ENCODE data around the gene ORC6.

The ORC6 gene

GRCh38 chr16:46739934-46740333 is 50.5 kb downstream of the ORC6 start:
- H3K4me3 ChIP-seq (ENCODE audit: low read depth, low read length) = no peak overlapping the region
- no peak for DNase-seq (ENCODE audit: low read depth)
- TF ChIP-seq, protein P1, sequence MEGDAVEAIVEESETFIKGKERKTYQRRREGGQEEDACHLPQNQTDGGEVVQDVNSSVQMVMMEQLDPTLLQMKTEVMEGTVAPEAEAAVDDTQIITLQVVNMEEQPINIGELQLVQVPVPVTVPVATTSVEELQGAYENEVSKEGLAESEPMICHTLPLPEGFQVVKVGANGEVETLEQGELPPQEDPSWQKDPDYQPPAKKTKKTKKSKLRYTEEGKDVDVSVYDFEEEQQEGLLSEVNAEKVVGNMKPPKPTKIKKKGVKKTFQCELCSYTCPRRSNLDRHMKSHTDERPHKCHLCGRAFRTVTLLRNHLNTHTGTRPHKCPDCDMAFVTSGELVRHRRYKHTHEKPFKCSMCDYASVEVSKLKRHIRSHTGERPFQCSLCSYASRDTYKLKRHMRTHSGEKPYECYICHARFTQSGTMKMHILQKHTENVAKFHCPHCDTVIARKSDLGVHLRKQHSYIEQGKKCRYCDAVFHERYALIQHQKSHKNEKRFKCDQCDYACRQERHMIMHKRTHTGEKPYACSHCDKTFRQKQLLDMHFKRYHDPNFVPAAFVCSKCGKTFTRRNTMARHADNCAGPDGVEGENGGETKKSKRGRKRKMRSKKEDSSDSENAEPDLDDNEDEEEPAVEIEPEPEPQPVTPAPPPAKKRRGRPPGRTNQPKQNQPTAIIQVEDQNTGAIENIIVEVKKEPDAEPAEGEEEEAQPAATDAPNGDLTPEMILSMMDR (IDR thresholded peaks at IDR 0.05; ENCODE audit: insufficient read depth, low read depth, low read length, missing control alignments) = no peak

GRCh38 chr16:46743232-46743719 is 53.8 kb downstream of the ORC6 start:
- DNase-seq (ENCODE audit: low read depth) = peak; percentile 69
- no peak overlapping the region for H3K4me3 ChIP-seq (ENCODE audit: low read depth, low read length)
- TF ChIP-seq, protein P1 (IDR thresholded peaks at IDR 0.05; ENCODE audit: insufficient read depth, low read depth, low read length, missing control alignments) = no peak

- DNase-seq (ENCODE audit: low read depth) = no peak
- no peak overlapping the region for H3K4me3 ChIP-seq (ENCODE audit: low read depth, low read length)
- TF ChIP-seq, protein P1 (IDR thresholded peaks at IDR 0.05; ENCODE audit: insufficient read depth, low read depth, low read length, missing control alignments) = no peak
These were observed 56.2 kb downstream of the ORC6 start for GRCh38 chr16:46745617-46746016.

DNA sequence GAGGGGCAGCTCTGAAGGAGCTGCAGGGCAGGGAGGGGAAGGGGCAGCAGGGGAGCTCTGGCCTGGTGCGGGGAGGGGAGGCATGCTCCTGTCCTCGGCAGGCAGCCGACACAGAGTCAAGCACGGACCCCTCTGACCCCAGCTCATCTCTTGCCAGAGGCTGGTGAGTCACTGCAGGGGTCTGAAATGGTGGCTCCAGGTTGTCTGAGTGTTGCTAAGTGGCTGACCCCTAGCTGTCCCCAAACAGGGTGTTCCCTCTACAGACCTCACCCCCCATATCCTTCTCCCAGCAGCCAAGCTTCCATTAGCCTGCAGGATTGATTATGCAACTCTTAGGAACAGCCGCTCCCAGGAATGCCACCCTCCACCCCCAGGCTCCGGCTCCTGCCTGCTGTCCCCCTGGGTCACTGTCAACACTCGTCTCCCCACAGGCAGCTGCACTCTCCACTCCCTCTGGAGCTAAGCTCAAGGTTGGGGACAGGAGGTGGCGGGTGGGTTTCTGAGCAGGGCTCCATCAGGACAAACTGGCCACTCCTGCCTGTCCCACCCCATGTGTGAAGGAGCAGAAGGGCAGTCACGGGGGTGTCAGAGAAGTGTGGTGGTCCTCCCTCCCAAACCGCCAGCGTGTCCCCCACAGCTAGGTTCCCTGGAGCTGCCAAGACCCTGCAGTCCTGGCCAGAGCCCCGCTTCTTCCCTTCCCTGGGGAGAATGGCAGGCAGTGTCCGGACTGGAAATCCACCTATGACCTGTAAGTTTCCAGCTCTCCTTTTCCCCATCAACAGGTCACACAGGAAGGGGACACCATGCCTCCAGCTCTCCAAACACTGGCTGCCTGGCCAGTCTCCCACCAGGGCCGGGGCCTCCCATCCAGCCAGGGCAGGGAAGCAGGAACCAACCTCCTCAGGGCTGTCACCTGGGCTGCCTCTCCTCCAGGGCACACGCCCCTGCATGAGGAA is 57.6 kb downstream of the ORC6 start:
- TF ChIP-seq, protein P1 (IDR thresholded peaks at IDR 0.05; ENCODE audit: insufficient read depth, low read depth, low read length, missing control alignments) = no peak
- no peak for DNase-seq (ENCODE audit: low read depth)
- no peak overlapping the region for H3K4me3 ChIP-seq (ENCODE audit: low read depth, low read length)
